ENCODE measurements around the gene GPR35.

DNA sequence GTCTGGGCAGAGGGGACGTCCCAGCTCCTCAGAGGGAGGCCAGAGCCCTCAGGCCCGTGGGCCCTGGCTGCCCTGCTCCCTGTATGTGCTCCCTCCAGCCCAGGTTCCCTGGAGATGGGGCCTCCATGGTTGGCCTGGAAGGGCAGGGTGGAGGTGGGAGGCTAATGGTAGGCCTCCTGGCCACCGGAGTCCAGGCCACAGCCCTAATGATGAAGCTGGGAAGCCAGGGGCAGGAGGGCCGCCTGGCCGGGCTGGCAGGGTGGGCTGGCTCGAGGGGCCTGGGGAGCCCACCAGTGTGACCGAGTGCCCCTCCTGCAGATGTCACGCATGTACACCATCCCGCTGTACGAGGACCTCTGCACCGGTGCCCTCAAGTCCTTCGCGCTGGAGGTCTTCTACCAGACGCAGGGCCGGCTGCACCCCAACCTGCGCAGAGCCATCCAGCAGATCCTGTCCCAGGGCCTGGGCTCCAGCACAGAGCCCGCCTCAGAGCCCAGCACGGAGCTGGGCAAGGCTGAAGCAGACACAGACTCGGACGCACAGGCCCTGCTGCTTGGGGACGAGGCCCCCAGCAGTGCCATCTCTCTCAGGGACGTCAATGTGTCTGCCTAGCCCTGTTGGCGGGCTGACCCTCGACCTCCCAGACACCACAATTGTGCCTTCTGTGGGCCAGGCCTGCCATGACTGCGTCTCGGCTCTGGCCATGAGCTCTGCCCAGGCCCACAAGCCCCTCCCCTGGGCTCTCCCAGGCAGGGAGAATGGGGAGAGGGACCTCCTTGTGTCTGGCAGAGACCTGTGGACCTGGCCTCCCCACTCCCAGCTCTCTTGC lies 47.8 kb upstream of the GPR35 start:
- TF ChIP-seq MYC (IDR thresholded peaks at IDR 0.05; ENCODE audit: low read depth, low read length) (no peak), POLR2A (IDR thresholded peaks at IDR 0.05; ENCODE audit: low read depth, low read length) (no peak), EZH2 (IDR thresholded peaks at IDR 0.05; ENCODE audit: borderline replicate concordance, low read depth, low read length, severe bottlenecking) (no peak), POLR2AphosphoS5 (IDR thresholded peaks at IDR 0.05; ENCODE audit: insufficient read depth, low read depth, low read length) (no peak), FOS (IDR thresholded peaks at IDR 0.05; ENCODE audit: borderline replicate concordance, insufficient read depth, low read length) (no peak)
- TF ChIP-seq, protein P1, sequence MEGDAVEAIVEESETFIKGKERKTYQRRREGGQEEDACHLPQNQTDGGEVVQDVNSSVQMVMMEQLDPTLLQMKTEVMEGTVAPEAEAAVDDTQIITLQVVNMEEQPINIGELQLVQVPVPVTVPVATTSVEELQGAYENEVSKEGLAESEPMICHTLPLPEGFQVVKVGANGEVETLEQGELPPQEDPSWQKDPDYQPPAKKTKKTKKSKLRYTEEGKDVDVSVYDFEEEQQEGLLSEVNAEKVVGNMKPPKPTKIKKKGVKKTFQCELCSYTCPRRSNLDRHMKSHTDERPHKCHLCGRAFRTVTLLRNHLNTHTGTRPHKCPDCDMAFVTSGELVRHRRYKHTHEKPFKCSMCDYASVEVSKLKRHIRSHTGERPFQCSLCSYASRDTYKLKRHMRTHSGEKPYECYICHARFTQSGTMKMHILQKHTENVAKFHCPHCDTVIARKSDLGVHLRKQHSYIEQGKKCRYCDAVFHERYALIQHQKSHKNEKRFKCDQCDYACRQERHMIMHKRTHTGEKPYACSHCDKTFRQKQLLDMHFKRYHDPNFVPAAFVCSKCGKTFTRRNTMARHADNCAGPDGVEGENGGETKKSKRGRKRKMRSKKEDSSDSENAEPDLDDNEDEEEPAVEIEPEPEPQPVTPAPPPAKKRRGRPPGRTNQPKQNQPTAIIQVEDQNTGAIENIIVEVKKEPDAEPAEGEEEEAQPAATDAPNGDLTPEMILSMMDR (IDR thresholded peaks at IDR 0.05; ENCODE audit: extremely low read depth in 1 of 2, insufficient read depth in 1 of 2, low read depth in 1 of 2, low read length in 2 of 2) = no peak
- TF ChIP-seq, protein P2, sequence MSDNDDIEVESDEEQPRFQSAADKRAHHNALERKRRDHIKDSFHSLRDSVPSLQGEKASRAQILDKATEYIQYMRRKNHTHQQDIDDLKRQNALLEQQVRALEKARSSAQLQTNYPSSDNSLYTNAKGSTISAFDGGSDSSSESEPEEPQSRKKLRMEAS (IDR thresholded peaks at IDR 0.05; ENCODE audit: insufficient read depth, insufficient read length) = no peak

Data from endothelial cell of umbilical vein (primary cell).